MM.1S (cell line): Measurements from ENCODE around the gene STOX2.

Experiments
- EZH2 ChIP-seq: fragments of 300-600 bp; sonication (generic); optimal IDR thresholded peaks from 2 replicates; pipeline ENCODE3; 2017; ENCODE audit warnings: low read depth, mild to moderate bottlenecking, antibody characterized with exemption, low read length, mixed read lengths
- EZH2phosphoT487 ChIP-seq: fragments of 300-600 bp; sonication (generic); IDR thresholded peaks from 2 replicates; pipeline ENCODE4 v1.6.1; 2018; ENCODE audit warnings: antibody characterized with exemption, low read length
- TF ChIP-seq, protein P1 (sequence below): fragments of 300-600 bp; sonication (generic); IDR thresholded peaks from 2 replicates; pipeline ENCODE4 v1.5.1; 2016; ENCODE audit warnings: antibody characterized with exemption, low read length, mixed read lengths

DNA sequence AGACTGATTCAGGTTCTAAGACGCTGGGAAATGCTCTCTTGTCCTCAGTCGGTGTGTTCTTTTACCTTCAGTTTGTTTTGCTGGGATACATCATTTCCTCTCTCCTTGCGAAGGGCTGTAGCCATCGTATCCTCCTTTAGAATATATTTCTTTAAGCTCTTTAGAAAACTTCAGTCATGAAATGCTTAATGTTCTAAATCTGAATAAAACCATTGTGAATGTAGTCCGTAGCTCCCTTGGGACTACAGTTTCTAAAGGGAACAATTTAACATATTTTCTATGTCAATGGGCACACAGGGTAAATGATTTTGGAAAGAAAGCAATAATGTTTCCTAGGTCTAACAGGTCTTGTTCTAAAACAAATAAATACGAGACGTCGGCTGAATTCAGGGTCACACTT lies 40.6 kb downstream of the STOX2 start:
- TF ChIP-seq, protein P1, sequence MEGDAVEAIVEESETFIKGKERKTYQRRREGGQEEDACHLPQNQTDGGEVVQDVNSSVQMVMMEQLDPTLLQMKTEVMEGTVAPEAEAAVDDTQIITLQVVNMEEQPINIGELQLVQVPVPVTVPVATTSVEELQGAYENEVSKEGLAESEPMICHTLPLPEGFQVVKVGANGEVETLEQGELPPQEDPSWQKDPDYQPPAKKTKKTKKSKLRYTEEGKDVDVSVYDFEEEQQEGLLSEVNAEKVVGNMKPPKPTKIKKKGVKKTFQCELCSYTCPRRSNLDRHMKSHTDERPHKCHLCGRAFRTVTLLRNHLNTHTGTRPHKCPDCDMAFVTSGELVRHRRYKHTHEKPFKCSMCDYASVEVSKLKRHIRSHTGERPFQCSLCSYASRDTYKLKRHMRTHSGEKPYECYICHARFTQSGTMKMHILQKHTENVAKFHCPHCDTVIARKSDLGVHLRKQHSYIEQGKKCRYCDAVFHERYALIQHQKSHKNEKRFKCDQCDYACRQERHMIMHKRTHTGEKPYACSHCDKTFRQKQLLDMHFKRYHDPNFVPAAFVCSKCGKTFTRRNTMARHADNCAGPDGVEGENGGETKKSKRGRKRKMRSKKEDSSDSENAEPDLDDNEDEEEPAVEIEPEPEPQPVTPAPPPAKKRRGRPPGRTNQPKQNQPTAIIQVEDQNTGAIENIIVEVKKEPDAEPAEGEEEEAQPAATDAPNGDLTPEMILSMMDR = no peak
- no peak for TF ChIP-seq EZH2
- TF ChIP-seq EZH2phosphoT487 = no peak
